ENCODE data around the gene M1AP. TPM values are rescaled to one million over a fixed set of nuclear protein-coding genes. Genes with fewer than 3 reads are reported as not detected.

Gene M1AP
- total RNA-seq, 1 experiment from 2014 or later = not detected

DNA sequence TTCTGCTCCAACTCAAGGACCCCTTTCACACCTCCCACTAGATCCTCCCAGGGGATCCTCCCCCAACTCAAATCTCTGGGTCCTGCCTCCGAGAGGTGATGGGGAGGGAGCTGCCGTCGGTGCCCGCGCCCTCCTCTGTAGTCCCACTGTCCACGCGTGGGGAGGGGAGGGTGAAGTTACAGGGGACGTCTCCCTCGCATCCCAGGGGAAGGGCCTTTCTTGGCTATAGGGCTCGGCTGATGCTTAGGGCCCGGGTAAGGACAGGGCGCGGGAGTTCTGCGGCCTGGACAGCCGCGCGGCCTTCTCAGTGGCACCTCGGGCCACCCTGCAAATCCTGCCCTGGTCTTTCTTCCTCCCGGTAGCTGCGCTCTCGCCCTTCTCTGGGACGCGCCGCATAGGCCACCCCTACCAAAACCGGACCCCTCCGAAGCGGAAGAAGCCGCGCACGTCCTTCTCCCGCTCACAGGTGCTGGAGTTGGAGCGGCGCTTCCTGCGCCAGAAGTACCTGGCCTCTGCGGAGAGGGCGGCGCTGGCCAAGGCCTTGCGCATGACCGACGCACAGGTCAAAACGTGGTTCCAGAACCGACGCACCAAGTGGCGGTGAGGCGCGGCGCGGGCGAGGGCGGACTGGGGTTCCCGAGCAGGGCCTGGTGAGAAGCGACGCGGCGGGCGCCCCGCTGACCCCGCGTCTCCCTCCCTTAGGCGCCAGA lies 132.7 kb downstream of the M1AP start:
- peaks cover 8% of the 10 kb centered on the region for H3K27me3 Mint-ChIP-seq (ENCODE audit: insufficient read depth, unreplicated experiment)
- ChIA-PET CTCF (interaction anchor here (1.0 kb wide), 1 partner anchor 33 kb away, joined by 3 read pairs; the partner anchor contains the start of genes CCDC142 and TTC31), POLR2A (interaction anchor here (1.1 kb wide), 1 partner anchor 15 kb away, joined by 5 read pairs; the partner anchor contains the start of gene HTRA2)
- no peaks in the 10 kb centered on the region for H3K27me3 ChIP-seq (replicated peaks; ENCODE audit: control insufficient read depth, insufficient read depth, low read length)
- no peaks in the 10 kb centered on the region for H3K4me1 ChIP-seq
- DNase-seq = peak in 1 of 2 experiments; percentile 50
- no peaks in the 10 kb centered on the region for H3K9me3 Mint-ChIP-seq (ENCODE audit: unreplicated experiment)
- TF ChIP-seq, protein P1, sequence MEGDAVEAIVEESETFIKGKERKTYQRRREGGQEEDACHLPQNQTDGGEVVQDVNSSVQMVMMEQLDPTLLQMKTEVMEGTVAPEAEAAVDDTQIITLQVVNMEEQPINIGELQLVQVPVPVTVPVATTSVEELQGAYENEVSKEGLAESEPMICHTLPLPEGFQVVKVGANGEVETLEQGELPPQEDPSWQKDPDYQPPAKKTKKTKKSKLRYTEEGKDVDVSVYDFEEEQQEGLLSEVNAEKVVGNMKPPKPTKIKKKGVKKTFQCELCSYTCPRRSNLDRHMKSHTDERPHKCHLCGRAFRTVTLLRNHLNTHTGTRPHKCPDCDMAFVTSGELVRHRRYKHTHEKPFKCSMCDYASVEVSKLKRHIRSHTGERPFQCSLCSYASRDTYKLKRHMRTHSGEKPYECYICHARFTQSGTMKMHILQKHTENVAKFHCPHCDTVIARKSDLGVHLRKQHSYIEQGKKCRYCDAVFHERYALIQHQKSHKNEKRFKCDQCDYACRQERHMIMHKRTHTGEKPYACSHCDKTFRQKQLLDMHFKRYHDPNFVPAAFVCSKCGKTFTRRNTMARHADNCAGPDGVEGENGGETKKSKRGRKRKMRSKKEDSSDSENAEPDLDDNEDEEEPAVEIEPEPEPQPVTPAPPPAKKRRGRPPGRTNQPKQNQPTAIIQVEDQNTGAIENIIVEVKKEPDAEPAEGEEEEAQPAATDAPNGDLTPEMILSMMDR (IDR thresholded peaks at IDR 0.05; ENCODE audit: insufficient read depth in 1 of 2, low read depth in 1 of 2, low read length in 1 of 2, severe bottlenecking in 1 of 2, unreplicated experiment in 1 of 2) = no peak
- intact Hi-C loops (cut with micrococcal nuclease; ENCODE audit: unreplicated experiment) = no loop called here
- H3K4me3 ChIP-seq (ENCODE audit: low read depth, low read length) = peak overlapping the region; percentile 60
- peaks cover 4% of the 10 kb centered on the region for H3K36me3 Mint-ChIP-seq (ENCODE audit: insufficient read depth, unreplicated experiment)
- H3K4me1 Mint-ChIP-seq (ENCODE audit: low read depth, unreplicated experiment) = no peaks in the 10 kb centered on the region
- BruUV-seq (replicated peaks) = no TSS peak
- H3K9me3 ChIP-seq = no peaks in the 10 kb centered on the region
- H3K27ac Mint-ChIP-seq (ENCODE audit: unreplicated experiment) = peak overlapping the region; percentile 34
- peak overlapping the region; percentile 72 for H3K4me3 Mint-ChIP-seq (ENCODE audit: unreplicated experiment)
- no peaks in the 10 kb centered on the region for H3K36me3 ChIP-seq (ENCODE audit: control insufficient read depth, insufficient read depth, low read length)

DNA sequence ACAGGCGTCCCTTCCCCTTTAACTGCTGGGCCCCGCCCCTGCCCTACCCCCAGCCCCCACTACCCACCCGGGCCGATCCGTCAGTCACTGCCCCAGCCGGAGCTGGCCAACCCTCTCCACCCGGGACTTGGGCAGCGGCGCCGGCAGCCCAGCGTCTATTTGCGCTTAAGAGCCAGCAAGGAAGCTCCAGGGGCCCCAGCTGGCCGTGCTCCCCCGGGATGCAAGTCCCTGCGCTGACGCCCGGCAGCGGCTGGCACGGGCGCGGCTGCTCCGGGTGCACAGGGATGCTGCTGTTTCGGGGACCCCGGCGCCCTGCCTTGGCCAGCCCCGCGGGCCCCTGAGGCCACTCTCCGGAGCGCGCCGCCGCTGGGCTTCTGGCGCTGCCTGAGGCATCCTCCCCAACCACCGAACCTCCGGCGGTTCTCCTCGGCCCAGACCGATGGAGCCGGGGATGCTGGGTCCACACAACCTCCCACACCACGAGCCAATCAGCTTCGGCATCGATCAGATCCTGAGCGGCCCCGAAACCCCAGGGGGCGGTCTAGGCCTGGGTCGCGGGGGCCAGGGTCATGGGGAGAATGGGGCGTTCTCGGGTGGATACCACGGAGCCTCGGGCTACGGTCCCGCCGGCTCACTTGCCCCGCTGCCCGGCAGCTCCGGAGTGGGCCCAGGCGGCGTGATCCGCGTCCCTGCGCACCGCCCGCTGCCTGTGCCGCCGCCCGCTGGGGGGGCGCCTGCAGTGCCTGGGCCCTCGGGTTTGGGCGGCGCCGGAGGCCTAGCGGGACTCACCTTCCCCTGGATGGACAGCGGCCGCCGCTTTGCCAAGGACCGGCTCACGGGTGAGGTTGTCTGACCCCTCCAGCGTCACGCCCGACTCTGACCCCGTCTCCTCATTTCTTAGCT lies 133.5 kb downstream of the M1AP start, which contains the start of gene TLX2:
TSS of gene TLX2 (plus strand) at position 83 of the 903 bp plus-strand sequence. CDS start at position 440, 357 bp downstream.
- no peaks in the 10 kb centered on the region for H3K4me1 Mint-ChIP-seq (ENCODE audit: low read depth, unreplicated experiment)
- intact Hi-C loops (cut with micrococcal nuclease; ENCODE audit: unreplicated experiment) = no loop called here
- peaks cover 6% of the 10 kb centered on the region for H3K36me3 Mint-ChIP-seq (ENCODE audit: insufficient read depth, unreplicated experiment)
- BruUV-seq (replicated peaks) = no TSS peak
- H3K4me3 Mint-ChIP-seq (ENCODE audit: unreplicated experiment) = peak within 1 kb of the TSS; percentile 72
- ChIA-PET CTCF (interaction anchor here (0.6 kb wide), 2 partner anchors 10 to 16 kb away, joined by 3 read pairs; no protein-coding TSS in a partner anchor), POLR2A (no interaction called here)
- H3K27ac Mint-ChIP-seq (ENCODE audit: unreplicated experiment) = peak within 1 kb of the TSS; percentile 34
- Histone ChIP-seq H3K36me3 (ENCODE audit: control insufficient read depth, insufficient read depth, low read length) (no peaks in the 10 kb centered on the region), H3K4me1 (no peaks in the 10 kb centered on the region), H3K9me3 (no peaks in the 10 kb centered on the region), H3K27me3 (replicated peaks; ENCODE audit: control insufficient read depth, insufficient read depth, low read length) (no peaks in the 10 kb centered on the region), H3K4me3 (ENCODE audit: low read depth, low read length) (peak within 1 kb of the TSS; percentile 60)
- peaks cover 3% of the 10 kb centered on the region for H3K27me3 Mint-ChIP-seq (ENCODE audit: insufficient read depth, unreplicated experiment)
- no peak for DNase-seq
- TF ChIP-seq, protein P1 (IDR thresholded peaks at IDR 0.05; ENCODE audit: insufficient read depth in 1 of 2, low read depth in 1 of 2, low read length in 1 of 2, severe bottlenecking in 1 of 2, unreplicated experiment in 1 of 2) = no peak
- H3K9me3 Mint-ChIP-seq (ENCODE audit: unreplicated experiment) = no peaks in the 10 kb centered on the region
